HG03571 (cell line): ENCODE results near the gene OR6N1.

ENCODE experiments used
- ATAC-seq: cut with Tn5 transposase; IDR thresholded peaks from one replicate; pipeline ENCODE4 v1.9.1; 2021; ENCODE audit not compliant: unreplicated experiment

The OR6N1 gene

DNA sequence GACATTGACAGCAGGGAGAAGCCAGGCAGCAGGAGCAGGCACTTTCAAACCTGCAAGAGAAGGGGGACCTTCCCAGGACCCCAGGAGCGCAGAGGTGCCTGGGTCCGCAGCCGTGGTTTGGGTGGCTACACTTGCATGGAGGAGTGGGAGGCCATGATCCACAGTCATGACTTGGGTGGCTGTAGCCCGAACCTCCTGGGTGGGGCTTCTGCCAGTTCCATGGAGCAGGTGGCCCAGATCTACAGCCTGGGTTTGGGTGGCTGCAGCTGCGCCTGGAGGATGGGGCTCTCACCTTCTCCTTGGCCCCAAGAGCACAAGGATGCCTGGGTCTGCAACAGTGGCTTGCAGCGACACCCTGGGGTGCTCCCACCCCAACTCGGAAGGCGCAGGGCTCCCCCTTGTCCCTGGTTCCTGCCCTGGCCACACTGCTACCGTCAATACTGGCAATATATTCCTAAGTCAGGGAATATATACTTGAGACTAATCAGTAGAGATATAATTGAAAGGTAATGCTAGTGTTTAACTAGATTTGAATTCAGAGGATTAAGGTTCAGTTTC lies 19.8 kb downstream of the OR6N1 start:
- no peak for ATAC-seq

- no peak for ATAC-seq
These were observed 36.1 kb downstream of the OR6N1 start for GRCh38 chr1:158735848-158736247.

GRCh38 chr1:158732524-158732923 lies 39.5 kb downstream of the OR6N1 start:
- no peak for ATAC-seq

- ATAC-seq: no peak
These were observed 40.3 kb downstream of the OR6N1 start for GRCh38 chr1:158731707-158732106.

- ATAC-seq: no peak
These were observed 41.5 kb downstream of the OR6N1 start for GRCh38 chr1:158730453-158730852.

DNA sequence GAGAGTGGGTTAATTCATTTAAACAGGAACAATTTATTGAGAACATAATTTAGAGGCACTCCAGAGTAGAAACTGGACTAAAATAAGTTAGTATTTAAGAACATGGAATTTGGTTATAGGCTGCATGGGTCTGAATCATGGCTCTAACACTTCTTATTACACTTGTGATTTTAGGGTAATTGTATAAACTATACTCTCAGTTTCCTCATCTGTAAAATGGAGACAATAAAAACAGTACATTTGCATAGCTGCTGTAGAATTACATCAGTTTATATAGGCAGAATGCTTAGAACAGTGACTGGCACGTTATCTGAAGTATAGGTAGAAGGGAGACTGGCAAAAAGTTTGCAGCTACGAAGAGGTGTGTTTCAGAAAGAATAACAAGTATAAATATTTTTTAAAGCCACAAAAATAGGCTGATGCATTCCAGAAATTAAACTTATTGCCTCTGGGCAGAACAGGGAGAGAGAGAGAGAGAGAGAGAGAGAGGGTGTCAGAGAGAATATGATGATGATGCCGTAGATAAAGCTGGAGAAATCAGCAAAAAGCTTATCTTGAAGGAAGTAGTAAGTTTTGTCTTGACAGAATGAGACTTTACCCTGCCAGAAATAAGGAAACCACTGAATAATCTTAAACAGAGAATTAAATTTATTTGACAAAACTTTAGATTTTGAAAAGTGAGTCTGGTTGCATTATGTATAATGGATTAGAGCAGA lies 43.3 kb downstream of the OR6N1 start:
- no peak for ATAC-seq

GRCh38 chr1:158724442-158724841 lies 47.6 kb downstream of the OR6N1 start:
- ATAC-seq: no peak

DNA sequence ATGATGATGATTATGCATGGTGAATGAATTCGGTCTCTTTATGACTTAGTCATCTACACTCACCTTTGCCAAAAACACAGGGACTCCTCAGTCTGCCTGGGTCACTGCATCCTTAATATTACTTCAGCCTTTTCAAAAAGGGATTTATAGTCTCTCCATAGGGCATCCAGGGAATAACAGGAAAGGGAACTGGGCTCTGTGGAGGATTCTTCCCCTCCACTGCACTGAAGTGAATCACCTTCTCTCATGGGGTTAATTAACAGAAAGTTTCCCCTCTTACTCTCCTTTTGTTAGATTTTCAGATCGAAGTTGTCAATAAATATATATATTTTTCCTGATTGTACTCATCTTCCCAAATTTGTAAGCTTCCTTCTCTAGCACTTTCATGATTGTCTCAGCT lies 51.4 kb downstream of the OR6N1 start, which contains the start of gene OR6K3:
Gene OR6K3 (minus strand): TSS at position 101 of the 400 bp plus-strand sequence. CDS start 2,605 bp downstream, outside the sequence.
- no peak for ATAC-seq

DNA sequence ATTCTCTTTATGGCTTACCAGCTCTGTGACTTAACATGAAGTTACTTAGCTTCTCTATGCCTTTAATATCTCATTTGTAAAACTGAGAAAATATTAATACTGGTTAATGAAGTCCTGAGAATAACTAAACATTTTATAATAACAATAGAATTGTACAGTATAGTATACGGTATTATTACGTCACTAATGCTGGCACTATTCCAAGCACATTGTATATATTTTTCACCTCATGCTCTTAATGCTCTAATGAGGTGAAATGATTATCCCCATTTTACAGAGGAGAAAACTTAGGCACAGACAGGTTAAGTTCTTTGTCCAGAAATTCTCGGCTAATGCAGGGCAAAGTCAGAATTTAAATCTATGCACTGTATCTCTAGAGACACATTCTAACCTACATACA lies 52.3 kb downstream of the OR6N1 start:
- no peak for ATAC-seq

- no peak for ATAC-seq
These were observed 54.7 kb downstream of the OR6N1 start for GRCh38 chr1:158717344-158717743.

- peak; percentile 54 for ATAC-seq
These were observed 55.7 kb downstream of the OR6N1 start for GRCh38 chr1:158716335-158716734.

DNA sequence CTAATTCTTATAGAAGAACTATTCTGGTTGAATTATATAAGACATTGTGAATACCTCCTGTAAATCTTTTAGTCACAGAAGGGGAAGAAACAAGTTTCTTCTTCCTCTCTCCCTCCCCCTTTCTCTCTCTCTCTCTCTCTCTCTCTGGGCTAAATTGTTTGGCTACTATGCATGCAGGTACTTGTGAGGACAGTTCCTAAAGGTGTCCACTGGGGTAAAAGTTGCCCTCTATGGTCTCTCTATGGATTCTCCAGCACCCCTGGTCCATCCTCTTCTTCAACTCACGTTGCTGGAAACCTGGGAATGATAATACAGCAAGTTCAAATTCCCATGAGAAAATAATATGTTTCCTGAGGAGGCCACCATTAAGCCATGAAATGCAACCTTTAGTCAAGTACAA lies 57.2 kb downstream of the OR6N1 start:
- ATAC-seq: no peak
